ENCODE data around the gene CEP63.

Gene CEP63

DNA sequence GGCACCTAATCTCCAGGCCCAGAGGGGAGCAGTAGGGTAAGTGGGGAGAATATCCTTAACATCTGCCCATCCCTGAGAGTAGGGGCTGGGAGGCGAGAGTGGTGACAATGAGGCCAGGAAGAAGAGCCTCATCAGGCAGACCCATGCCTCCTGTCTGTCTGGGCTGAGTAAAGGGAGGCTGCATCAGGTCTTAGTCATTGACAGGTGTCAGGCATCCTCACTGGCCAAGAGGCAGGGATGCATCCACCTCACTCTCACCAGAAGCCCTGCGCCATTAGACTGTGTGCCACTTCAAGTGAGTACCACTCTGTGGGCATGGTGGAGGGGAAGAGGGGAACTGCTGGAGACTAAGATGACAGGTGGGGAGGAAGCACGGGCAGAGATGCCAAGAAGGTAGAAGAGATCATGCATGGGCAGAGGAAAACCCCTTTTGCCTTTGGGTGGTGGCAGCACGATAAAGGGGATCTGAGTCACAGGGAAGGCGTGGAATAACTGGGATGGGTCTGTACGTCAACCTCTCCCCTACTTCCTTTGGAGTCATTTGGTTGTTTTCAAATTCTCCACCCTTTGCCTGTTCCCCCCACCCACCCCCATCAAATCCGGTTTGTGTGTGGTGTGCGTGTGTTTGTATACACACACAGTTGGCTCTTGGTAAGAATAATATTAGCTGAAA, 14.2 kb upstream of the CEP63 start:
- no peak for DNase-seq

DNA sequence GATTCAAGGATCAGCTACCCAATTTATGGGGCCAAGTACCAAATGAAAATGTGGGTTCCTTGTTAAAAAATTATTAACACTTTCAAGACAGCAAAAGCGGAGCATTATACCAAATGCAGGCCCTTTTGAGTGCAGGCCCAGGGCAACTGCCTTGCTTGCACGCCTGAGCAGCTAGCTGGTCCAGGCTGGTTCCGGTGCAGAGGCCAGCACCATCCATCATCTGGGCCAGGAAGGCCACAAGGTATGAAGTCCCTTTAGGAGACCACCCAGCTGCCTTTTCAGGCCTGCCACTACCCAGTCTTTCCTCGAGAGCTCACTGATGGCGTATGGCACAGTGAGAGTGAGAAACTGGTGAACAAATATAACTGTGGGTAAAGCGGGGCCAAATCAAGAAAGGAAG, 13.0 kb upstream of the CEP63 start:
- no peak for DNase-seq

DNA sequence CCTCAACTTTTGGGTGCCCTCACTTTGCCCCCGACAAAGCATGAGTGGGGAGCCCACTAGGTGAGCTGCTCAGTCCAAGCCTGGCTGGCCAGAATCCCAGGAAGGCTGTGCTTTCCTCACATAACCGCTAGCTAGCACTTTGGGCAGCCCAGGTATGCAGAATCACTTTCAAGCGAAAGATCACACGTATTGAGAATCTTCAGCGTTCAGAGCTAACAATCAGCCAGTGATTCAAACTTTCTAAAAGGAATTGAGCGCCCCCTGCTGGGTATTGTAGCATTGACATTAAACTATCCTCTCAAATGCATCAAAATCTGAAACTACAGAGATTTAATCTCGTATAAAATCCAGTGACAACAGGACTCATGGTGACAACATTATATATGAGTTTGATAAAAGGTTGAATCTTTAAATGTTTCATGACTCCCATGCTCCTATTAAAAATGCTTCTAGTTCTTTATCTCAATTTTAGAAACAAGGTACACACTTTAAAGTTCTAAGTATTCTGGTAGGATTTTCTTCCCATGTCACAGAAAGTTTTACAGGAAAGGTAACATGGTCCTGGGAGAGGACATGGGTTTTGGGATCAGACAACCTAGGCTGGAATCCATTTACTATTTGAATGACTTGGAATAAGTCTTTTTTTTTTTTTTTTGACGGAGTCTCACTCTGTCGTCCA, 11.8 kb upstream of the CEP63 start:
- DNase-seq, result peak; percentile 26

DNA sequence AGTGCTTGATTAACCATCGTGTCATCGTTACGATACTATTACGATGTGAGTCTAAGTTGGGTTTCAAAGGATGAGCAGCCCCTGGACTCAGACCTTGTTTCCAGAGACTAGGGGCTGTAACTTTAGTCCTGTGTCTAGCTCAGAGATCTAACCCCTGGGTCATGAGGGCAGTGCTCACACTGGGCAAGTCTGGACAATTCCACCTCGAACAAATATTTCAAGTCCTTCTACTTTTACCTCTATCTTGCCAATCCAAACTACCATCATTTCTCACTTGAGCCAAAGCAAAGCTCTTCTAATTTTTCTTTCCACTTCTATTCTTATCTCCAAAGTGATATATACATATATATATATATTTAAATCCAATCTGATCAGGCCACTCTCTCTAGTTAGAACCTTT, 10.9 kb upstream of the CEP63 start:
- no peak for DNase-seq

DNA sequence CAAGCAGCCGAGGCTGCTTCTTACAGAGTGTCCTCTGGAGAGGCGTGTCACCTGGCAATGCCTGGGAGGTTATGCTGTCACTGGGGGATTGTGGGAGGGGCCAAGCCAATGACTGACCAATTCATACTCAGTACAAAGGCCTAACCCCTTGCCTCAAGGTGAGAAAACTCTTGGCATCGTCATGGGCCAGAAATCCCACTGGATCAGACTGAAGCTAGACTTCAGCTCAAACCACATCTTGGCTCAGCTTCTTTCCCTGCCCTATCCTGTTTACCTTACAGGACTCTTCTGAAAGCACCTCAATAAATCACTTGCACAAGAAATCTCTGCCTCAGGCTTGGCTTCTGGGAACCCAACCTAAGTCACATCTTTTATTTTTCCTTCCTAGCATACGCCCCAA, 9.6 kb upstream of the CEP63 start:
- no peak for DNase-seq

DNA sequence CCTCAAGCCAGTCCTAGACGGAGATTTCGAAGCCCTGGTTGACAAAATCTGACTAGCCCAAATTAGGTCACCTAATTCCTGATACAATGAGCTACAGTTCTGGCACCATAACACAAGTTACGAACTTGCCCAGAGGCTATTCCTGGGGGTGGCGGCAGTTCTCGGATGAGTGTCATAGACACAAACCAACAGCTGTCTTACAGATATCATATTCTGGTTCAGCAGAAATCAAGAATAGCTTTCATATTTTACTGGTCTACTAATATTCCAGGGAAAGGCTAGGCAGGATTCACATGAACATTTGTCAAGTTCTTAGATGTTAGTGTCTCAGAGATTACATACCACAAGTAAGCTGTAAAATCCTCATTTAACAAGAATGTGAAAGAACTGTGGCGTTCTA, 8.9 kb upstream of the CEP63 start:
- DNase-seq, result no peak

DNA sequence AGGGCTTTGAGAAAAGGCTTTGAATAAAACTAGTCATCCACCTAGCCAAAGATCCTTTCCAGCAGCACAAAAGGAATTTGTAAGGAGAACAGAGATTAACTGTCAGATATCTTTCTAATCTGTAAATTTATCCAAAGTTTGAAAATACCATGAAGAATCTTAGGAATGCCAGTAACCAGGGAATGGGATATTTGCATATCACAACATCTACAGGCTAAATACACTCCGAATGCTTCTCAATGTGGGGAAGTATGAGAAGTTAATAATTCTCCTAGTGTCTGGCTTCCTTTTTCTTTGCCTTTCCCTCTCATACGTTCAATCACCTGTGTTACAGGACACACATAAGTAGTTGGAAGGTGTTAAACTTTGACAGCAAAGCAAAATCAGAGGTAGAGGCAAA, 7.9 kb upstream of the CEP63 start:
- DNase-seq, result no peak

DNA sequence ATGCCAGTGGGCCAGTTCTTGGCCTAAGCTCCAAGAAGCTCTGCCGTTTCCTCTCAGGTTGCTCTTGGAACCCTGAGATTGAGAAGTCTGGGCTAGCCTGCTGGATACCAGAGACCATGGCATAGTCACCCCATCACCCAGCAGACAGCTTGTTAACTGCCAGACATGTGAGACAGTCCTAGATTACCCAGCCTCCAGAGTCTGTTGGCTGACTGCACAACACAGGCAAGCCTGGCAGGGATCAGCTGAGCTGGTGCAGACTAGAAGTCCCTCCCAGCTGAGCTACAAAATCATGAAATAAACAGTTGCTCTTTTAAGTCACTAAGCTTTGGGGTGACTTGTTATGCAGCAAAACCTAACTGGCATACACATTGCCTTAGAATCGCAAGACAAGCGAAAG, 5.3 kb upstream of the CEP63 start:
- no peak for DNase-seq

DNA sequence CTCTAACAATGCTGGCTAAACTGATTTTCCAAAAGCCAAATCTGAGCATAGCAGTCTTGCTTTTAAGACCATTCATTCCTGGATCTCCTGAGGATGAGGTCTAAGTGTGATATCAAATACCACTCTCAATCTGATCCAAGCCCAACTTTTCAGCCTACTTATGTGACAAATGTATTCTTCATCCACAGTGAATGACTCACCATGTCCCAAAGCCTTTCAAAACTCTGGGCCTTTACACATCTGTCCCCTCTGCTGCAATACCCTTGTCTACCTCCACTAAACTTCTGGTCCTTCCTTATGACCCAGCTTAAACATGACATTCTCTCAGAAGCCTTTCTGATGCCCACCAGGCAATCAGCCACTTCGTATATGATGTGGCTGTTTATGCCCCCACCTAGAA, 4.7 kb upstream of the CEP63 start:
- no peak for DNase-seq

DNA sequence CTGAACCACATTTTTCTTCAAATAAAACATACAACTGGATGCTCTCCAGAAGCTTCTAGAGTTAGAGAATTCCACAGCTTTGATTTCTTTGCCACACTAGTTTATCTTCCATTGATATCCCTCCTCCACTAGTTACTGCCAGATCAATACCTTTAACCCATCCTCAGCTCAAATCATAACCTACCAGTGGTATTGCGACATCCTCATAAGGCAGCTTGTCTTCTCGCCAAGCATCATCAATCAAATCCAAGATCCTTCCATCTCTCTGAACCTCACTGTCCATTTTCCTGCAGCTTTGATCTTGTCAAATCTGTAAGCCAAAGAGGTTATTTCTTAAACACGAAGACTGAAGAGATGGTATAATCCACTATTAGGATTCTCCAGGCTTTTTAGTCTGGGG, 3.2 kb upstream of the CEP63 start:
- DNase-seq, result no peak

DNA sequence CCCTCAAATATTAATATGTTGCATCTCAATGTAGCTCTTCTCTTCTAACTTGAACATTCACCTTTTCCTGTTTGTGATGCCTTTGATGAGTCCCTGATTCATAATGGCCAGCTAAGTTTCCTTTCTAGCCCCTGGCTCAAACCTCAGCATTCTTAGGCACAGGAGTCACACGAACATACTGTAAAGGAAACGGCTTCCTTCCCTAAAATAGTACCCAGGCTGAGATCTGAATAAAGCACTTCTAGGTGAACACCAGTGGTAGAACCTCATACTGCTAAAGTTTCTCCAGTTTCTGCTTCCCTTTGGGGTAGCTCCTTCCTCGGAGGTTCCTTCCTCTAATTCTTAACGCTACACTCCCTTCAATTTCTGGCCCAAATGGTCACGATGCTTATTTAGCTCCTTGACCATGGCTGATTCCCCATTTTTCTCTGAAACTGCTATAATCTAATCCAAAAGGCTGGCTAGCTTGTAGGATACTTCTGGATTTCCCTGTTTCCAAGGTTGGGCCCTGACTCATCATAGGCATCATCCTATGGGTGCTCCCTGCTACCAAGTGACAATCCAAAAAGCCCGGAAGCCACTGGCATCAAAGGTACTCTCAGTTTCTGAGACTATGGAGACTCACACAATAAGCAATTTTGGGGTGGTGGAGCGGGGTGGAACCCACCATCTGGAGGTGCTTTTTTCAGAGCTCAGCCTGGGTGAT, 2.5 kb upstream of the CEP63 start:
- DNase-seq, result no peak

DNA sequence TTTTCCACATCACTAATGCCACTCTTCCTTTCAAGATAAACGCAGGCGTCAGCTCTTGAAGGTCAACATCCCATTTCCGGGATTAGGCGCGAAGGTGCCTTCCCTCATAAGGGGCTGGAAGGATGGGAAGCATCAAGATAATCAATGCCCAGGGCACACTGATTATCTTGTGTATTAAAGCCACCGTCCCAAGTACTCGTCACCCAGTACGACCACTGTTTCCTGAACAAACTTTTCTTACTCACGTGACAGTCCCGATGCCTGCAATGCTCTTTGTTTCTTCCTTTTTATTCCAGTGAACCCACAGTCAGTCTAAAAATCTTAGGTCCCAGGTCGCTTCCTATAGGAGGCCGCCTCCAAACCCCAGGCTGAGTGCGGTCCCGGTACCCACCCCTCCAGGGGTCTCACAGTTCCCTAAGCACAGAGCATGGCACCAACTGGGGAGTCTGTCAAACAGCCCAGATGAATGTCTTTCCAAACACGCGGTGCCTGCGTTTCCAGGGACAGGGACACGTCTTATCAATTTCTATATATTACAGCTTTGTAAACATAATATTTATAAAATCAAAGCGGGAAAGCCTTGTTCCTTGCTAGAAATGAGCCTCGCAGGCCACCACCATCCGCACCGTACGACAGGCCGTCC, 661 bp upstream of the CEP63 start:
- DNase-seq, result no peak

DNA sequence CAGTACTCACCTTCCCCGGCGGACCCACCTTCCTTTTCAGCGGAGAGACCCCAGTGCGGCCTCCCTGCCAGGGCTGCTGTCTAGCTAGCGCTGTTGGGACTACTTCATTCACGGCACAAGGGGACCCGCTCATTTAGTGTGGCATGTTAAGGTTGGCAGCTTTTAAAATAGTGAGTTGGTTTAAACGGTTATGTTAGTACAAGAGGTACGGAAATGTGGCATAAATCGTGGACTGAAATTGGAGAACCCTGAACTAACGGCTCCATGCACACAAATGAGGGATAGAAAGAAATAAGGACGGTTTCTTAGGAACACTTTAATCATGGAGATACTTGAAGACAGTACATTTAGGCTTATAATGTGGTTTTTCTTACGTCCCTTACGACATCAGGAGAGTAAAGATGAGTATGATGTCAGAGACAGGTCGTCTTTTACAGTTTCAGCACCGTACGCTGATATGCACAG, 752 bp downstream of the CEP63 start:
- DNase-seq, result no peak

DNA sequence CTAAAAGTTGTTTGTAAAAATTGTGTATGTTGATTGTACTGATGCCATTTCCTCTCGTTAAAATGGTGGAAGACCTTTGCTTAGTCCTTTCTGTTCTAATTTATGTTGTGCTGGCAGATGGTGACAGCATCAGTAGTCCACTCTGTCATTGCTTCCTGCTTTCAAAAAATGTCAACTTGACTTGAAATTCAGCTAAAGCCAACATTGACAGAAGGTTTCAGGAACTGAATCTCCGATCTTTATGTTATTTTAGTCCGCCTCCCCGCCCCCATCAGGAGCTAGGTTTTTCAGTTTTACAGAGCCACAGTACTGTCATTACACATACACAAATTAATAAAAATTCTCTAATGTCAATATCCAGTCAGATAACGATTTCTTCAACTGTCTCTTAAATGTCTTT, 1.5 kb downstream of the CEP63 start:
- no peak for DNase-seq

DNA sequence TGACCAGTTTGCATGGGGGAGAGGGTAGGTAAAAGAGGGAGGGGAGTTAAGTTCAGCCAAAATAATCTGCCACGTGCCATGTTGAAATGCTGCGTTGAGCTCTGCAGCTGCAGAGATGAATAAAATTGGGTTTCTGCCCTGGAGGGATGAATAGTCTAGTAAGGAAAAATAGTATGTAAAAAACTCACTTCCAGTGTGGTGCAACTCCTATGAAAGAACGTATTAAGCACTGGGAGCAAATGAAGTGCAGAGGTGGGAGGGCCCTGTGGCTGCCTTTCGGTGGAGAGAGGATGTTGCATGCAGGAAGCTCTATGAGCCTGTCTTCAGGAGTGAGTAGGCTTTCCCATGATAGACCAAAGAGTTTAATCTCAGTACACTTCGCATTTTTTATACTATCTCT, 8.6 kb downstream of the CEP63 start:
- DNase-seq, result no peak

DNA sequence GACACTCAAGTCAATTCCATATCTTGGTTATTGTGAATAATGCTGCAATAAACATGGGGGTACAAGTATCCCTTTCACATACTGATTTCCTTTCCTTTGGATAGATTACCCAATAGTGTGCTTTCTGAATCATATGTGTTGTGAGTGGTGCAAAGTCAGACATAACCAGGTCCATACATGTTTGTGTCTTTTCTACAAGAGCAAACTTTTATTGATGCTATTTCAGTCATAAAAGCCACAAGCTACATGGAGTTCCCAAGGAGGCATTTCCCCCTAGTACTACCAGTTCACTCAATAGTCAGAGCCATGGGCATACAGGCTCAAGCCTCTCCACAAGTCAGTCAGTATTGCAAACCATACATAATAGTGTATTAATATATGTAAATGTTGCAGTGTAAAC, 10.1 kb downstream of the CEP63 start:
- no peak for DNase-seq

DNA sequence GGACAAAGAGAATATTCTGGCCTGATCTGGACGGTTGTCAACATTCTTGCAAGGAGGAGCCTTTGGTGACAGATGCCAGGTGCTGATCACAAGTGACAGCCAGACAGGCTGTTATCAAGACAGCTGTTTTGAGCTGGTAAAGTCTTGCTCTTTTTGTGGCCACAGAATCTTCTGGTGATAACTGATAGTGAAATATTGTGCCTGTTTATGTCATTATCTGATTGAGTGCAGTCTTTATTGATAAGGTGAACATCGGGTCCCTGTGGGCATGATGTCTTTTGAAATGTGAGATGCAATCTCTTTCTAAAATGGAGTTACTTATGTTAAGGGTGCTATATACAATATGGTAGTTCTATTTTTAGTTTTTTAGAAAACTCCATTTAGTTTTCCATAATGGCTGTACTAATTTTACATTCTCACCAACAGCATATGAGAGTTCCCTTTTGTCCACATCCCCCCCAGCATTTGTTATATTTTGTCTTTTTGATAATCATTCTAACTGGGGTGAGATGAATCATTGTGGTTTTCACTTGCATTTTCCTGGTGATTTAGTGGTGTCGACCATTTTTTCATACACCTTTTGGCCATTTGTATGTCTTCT, 10.7 kb downstream of the CEP63 start:
- no peak for DNase-seq

DNA sequence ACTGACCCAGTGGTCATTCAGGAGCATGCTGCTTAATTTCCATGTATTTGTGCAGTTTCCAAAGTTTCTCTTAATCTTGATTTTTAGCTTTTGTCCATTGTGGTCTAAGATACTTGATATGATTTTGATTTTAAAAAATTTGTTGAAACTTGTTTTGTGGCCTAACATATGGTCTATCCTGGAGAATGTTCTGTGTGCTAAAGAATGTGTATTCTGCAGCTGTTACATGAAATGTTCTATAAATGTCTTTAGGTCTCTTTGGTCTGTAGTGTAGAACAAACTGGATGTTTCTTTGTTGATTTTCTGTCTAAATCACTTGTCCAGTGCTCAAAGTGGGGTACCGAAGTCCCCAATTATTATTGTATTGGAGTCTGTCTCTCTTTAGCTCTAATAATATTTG, 17.4 kb downstream of the CEP63 start:
- no peak for DNase-seq

DNA sequence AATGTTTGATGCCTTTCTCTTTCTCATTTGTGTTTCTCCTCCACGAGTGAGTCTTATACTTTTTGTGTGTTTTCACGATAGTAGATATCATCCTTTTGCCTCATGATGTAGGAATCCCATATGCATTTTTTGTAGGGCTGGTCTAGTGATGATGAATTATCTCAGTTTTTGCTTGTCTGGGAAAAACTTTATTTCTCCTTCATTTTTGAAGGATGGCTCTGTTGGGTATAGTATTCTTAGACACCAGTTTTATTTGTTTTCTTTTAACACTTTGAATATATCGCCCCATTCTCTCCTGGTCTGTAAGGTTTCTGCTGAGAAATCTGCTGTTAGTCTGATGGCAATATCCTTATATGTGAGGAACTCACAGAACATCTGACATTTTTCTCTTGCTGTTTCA, 18.3 kb downstream of the CEP63 start:
- DNase-seq, result no peak

DNA sequence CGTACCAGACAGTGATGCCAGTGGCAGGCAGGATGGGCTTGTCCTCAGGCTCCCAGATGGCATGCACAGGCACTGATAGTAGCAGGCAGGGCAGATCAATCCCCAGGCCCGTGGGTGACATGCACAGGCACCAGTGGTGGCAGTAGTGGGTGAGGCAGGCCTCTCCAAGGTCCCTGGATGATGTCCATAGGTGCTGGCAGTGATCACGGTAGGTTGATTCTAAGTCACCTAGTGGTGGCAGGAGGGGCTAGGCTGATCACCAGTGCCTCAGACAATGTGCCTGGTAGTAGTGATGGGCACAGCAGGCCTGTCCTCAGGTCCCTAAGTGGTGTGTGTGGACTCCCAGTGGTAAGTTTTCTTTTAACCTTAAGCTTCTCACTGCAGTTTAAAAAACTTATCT, 19.6 kb downstream of the CEP63 start:
- no peak for DNase-seq

DNA sequence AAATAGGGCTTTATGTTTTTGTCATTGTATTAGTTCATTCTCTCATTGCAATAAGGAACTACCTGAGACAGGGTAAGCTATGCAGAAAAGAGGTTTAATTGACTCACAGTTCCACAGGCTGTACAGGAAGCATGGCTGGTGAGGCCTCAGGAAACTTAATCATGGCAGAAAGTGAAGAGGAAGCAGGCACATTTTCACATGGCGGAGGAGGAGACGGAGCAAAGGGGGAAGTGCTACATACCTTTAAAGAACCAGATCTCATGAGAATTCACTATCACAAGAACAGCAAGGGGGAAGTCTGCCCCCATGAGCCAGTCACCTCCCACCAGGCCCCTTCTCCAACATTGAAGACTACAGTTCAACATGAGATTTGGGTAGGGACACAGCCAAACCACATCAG, 25.6 kb downstream of the CEP63 start:
- DNase-seq, result no peak

DNA sequence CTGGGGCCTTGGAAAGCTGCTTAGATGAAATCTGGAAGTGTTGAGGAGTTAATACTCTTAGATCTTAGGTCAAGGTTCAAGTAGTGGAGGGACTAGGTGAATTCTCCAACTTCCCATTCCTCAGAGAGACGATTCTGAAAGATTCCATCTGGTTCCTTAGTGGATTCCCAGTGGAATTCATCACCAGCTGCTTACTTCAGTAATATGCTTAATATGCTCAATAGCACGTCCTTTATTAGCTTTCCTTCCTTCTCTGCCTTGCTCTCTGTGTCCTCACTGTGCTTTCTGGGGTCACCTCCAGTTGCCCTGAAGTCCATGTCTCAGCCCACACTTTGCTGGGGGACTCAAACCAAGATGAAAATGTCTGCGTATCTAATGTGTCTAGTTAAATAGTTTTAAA, 31.0 kb downstream of the CEP63 start:
- no peak for DNase-seq

DNA sequence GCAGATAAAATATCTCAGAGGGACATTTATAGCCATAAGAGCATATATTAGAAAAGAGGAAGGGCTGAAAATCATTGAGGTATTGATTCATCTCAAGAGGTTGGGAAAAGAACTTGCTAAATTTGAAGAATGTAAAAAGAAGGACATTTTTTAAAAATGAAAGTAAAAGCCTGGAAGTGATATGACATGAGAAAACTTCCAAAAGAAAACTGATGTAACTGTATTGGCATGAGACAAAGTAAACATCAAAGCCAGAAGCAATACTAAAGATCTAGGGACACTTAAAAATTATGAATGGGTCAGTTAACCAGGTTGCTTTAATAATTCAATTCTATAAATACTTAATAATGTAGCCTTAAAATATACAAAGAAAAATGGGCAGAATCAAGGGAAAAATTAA, 31.9 kb downstream of the CEP63 start:
- no peak for DNase-seq

DNA sequence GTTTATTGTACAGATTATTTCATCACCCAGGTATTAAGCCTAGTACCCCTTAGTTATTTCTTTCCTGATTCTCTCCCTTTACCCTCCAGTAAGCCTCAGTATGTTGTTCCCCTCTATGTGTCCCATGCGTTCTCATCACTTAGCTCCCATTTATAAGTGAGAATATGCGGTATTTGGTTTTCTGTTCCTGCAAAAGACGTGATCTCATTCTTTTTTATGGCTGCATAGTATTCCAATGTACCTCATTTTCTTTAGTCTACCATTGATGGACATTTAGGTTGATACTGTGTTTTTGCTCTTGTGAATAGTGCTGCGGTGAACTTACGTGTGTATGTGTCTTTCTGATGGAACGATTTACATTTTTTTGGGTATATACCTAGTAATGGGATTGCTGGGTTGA, 36.7 kb downstream of the CEP63 start:
- DNase-seq, result no peak

Measured in NK-92 treated with Interleukin-12 subunit alpha and Interleukin-12 subunit beta, amount 100 ng/mL, for 24 hours (cell line).